Measurements from ENCODE around the gene WDR38.

WDR38 gene

DNA sequence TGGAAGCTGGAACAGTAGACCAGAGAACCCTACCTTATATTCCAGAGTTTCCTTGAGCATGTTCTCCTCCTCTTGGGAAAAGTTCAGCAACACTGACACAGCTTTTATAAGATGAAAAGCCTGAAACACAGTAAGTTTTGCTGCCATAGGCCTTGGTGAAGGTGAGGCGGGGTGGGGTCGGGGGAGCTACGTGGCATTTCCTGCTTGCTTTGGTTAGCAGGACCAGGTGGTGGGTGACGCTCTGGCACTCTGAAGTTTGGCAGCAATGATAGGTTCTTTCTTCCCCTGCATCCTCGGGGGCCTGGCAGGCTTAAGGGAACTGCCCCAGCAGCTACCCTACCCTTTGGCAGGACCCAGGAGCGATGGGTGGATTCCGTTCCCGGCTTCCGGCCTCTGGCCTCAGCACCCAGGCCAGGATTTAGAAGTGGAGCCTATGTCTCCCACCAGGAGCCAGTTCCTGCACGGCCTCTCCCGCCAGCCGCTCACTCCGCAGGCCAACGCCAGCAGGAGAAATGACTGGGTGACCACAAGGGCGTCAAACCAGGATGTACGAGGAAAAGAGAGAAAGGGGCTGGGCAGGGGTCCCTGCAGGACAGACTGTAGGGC, 28.0 kb downstream of the WDR38 start:
- Histone ChIP-seq H3K27me3 (no peaks in the 10 kb centered on the region), H3K4me2 (peak overlapping the region in 9 of 11 experiments; percentile 68 to 95 (median 82); a peak in 17 of 22 replicates), H3K27ac (peak overlapping the region in 4 of 11 experiments; percentile 72 to 95 (median 92); a peak in 8 of 22 replicates), H3K36me3 (peaks cover 33 to 94% (median 51%) of the 10 kb centered on the region in 11 experiments), H3K4me1 (peaks cover 6 to 71% (median 65%) of the 10 kb centered on the region in 10 experiments; a peak in 18 of 20 replicates), H3K4me3 (no peak overlapping the region), H4K20me1 (peaks cover 21 to 63% (median 34%) of the 10 kb centered on the region in 11 experiments), H3K9me3 (replicated peaks in 1 of 11) (no peaks in the 10 kb centered on the region), H3K9ac (peak overlapping the region in 4 of 11 experiments; percentile 16 to 65 (median 50); a peak in 4 of 22 replicates)
- TF ChIP-seq Cebpa-rat (IDR thresholded peaks at IDR 0.05), result no peak

DNA sequence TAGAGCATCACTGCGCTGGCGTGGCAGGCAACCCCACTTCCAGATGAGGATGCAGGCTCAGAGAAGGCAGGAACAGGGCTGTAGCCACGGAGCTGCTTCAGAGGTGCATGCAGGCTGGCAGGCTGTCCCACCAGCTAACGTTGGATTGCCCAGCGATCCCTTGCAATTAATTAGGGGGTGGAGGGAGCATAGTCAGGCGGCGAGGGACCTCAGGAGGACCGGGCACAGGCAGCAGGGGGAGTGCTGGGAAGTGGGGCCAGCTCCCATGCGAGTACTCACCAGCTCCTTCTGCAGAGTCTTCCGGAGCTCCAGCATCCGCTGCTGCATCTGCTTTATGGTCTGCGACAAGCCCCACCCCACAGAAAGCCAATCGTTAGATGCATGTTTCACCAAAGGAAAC, 29.0 kb downstream of the WDR38 start:
- TF ChIP-seq Cebpa-rat (IDR thresholded peaks at IDR 0.05), result no peak
- H3K4me3 ChIP-seq, result 0 out of 20 replicates have a peak overlapping the region, but pooled peaks of 1 of the 10 experiments have one; percentile 7

DNA sequence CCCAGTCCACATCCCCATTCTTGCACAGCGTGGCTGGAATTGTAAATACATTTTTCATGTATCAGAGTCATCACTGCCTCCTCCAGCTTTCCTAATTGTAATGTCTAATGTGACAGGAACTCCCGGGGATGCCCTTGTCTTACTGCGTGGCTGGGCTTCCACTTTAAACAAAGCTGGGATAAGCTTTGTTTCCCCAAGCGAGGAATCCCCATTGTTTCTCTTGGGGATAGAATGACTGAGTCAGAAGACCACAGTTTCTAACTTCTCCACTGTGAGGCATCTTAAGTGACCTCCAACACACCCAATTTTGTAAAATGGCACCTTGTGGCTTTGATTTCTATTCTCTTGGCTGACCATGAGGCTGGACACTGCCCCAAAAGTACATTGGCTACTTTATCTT, 31.1 kb downstream of the WDR38 start:
- Histone ChIP-seq H3K4me1 (peaks cover 24 to 100% (median 94%) of the 10 kb centered on the region in 10 experiments), H3K4me2 (peak overlapping the region in 8 of 11 experiments; percentile 33 to 95 (median 64); a peak in 16 of 22 replicates), H3K27ac (peak overlapping the region in 5 of 11 experiments; percentile 5 to 95 (median 93); a peak in 9 of 22 replicates), H3K9me3 (replicated peaks in 1 of 11) (no peaks in the 10 kb centered on the region), H3K9ac (peak overlapping the region in 1 of 11 experiments; percentile 18; a peak in 1 of 22 replicates), H3K36me3 (peaks cover 7 to 85% (median 28%) of the 10 kb centered on the region in 11 experiments; a peak in 21 of 22 replicates), H4K20me1 (peaks cover 0 to 42% (median 7%) of the 10 kb centered on the region in 11 experiments; a peak in 13 of 22 replicates), H3K27me3 (no peaks in the 10 kb centered on the region), H3K4me3 (no peak overlapping the region)
- no peak for TF ChIP-seq Cebpa-rat (IDR thresholded peaks at IDR 0.05)

More for the DNA sequence above, 29.0 kb downstream of the WDR38 start:
- Histone ChIP-seq H3K27me3 (no peaks in the 10 kb centered on the region), H3K4me2 (peak overlapping the region; percentile 2 to 95 (median 79); a peak in 21 of 22 replicates), H3K9ac (peak overlapping the region in 8 of 11 experiments; percentile 6 to 65 (median 34); a peak in 11 of 22 replicates), H3K4me1 (peaks cover 10 to 80% (median 75%) of the 10 kb centered on the region in 10 experiments), H4K20me1 (peaks cover 13 to 53% (median 24%) of the 10 kb centered on the region in 11 experiments), H3K36me3 (peaks cover 23 to 92% (median 41%) of the 10 kb centered on the region in 11 experiments), H3K27ac (peak overlapping the region in 5 of 11 experiments; percentile 35 to 95 (median 91); a peak in 10 of 22 replicates), H3K9me3 (replicated peaks in 1 of 11) (no peaks in the 10 kb centered on the region)

DNA sequence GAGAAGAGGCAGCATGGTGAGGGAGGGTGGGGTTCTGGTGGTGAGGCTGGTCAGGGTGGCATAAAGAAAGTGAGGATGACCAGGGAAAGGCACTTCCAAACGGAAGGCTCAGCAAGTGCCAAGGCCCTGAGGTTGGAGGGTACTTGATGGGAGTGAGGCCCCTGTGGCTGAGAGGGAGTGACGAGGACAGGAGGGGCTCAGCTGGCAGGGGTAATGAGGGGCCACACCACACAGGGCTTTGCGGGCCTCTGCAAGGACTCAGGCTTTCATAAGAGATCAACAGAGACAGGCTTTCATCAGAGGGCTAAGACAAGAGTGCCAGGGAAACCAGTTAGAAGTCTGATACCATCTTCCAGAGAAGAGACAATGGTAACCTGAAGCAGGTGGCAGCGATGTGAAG, 32.3 kb downstream of the WDR38 start:
- H3K9me3 ChIP-seq (replicated peaks in 1 of 11), result no peaks in the 10 kb centered on the region
- TF ChIP-seq Cebpa-rat (IDR thresholded peaks at IDR 0.05), result no peak
- H4K20me1 ChIP-seq, result peaks cover 0 to 32% (median 0%) of the 10 kb centered on the region in 11 experiments; a peak in 8 of 22 replicates
- no peaks in the 10 kb centered on the region for H3K27me3 ChIP-seq
- H3K4me3 ChIP-seq, result no peak overlapping the region
- H3K27ac ChIP-seq, result peak overlapping the region in 6 of 11 experiments; percentile 71 to 95 (median 92); a peak in 13 of 22 replicates
- H3K4me1 ChIP-seq, result peaks cover 24 to 96% (median 84%) of the 10 kb centered on the region in 10 experiments
- H3K9ac ChIP-seq, result peak overlapping the region in 4 of 11 experiments; percentile 80 to 84 (median 80); a peak in 8 of 22 replicates
- peaks cover 12 to 85% (median 30%) of the 10 kb centered on the region in 11 experiments; a peak in 21 of 22 replicates for H3K36me3 ChIP-seq
- H3K4me2 ChIP-seq, result peak overlapping the region in 7 of 11 experiments; percentile 63 to 95 (median 92); a peak in 14 of 22 replicates

DNA sequence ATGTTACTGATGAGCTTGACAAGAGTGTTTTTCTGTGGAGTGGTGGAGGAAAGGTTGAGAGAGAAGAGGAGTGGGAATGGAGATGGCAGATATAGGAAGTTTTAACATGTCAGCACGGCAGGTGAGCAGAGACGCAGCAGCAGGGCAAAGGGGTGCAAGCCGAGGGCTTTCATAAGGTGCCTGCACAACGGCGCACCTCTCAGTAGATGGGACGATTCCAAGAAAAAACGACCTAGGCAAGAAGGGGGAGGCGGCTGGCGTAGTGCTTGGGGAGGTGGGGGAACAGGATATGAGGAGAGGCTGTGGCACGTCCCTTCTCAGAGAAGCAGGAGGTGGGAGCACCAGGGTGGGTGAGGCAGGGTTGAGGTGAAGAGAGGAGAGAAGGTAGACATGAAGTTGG, 33.2 kb downstream of the WDR38 start:
- Histone ChIP-seq H3K4me3 (peak overlapping the region in 4 of 10 experiments; percentile 22 to 28 (median 26); a peak in 4 of 20 replicates), H3K36me3 (peaks cover 13 to 85% (median 32%) of the 10 kb centered on the region in 11 experiments), H4K20me1 (peaks cover 0 to 23% (median 0%) of the 10 kb centered on the region in 11 experiments; a peak in 6 of 22 replicates), H3K4me2 (peak overlapping the region in 10 of 11 experiments; percentile 63 to 95 (median 90); a peak in 20 of 22 replicates), H3K27ac (peak overlapping the region in 8 of 11 experiments; percentile 62 to 95 (median 87); a peak in 17 of 22 replicates), H3K4me1 (peaks cover 24 to 87% (median 75%) of the 10 kb centered on the region in 10 experiments), H3K9ac (peak overlapping the region in 8 of 11 experiments; percentile 52 to 84 (median 72); a peak in 15 of 22 replicates), H3K9me3 (replicated peaks in 1 of 11) (no peaks in the 10 kb centered on the region), H3K27me3 (no peaks in the 10 kb centered on the region)
- no peak for TF ChIP-seq Cebpa-rat (IDR thresholded peaks at IDR 0.05)

DNA sequence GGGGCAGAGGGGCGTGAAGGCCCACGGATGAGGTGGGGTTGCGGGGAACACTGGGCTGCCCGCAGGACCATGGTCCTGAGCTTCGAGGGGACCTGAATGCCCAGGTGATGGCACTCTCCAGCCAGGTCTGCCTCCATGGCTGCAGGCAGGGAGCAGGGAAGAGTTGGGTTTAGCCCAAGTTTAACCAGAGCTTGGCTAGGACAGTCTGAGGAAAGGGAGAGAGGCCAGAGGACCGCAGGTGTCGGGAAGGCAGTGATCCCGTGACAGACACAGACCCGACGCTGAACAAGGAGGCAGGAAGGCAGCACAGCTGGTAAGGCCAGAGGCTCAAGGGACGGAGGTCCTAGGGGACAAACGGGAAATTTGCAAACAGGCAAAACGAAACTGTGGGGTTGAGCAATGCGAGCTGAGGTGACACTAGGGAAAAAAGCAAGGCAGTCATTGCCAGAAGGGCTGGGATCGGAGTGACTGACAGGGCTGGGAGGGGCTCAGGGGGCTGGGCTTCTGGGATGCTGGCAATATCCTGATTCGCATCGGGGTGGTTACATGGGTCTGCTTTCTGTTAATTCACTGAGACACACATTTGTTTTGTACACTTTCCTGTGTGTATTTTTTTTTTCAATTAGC, 33.7 kb downstream of the WDR38 start:
- Histone ChIP-seq H3K36me3 (peaks cover 13 to 85% (median 30%) of the 10 kb centered on the region in 11 experiments), H3K27ac (peak overlapping the region in 9 of 11 experiments; percentile 17 to 95 (median 83); a peak in 17 of 22 replicates), H4K20me1 (peaks cover 0 to 18% (median 0%) of the 10 kb centered on the region in 11 experiments; a peak in 6 of 22 replicates), H3K9me3 (replicated peaks in 1 of 11) (no peaks in the 10 kb centered on the region), H3K4me2 (peak overlapping the region; percentile 63 to 95 (median 89)), H3K4me3 (peak overlapping the region in 7 of 10 experiments; percentile 8 to 41 (median 28); a peak in 9 of 20 replicates), H3K4me1 (peaks cover 24 to 82% (median 69%) of the 10 kb centered on the region in 10 experiments), H3K27me3 (no peaks in the 10 kb centered on the region), H3K9ac (peak overlapping the region; percentile 11 to 84 (median 61); a peak in 18 of 22 replicates)
- TF ChIP-seq Cebpa-rat (IDR thresholded peaks at IDR 0.05), result peak in 8 of 11 experiments; percentile 60 to 99 (median 94); a peak in 16 of 22 replicates

DNA sequence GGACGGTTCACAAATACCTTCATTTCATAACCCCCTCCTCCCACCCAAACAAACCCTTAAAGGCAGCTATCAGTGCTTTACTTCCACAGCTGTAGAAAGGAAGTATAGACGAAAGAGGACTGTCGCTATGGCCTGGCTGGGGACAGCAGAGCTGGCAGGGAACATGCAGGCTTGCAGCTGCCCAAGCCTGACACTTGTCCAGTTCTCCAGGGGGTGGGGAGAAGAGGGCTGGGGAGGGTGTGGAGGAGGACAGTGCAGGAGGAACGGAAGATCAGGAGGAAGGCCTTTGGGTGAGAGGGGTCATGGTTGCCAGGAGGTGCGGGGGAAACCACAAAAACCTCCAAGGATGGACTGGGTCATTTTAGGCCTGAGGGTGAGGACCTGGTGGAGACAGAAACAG, 34.6 kb downstream of the WDR38 start:
- no peaks in the 10 kb centered on the region for H3K9me3 ChIP-seq (replicated peaks in 1 of 11)
- H3K4me1 ChIP-seq, result peaks cover 18 to 73% (median 61%) of the 10 kb centered on the region in 10 experiments
- H3K4me3 ChIP-seq, result peak overlapping the region in 4 of 10 experiments; percentile 4 to 41 (median 13); a peak in 5 of 20 replicates
- peak overlapping the region in 9 of 11 experiments; percentile 17 to 95 (median 83); a peak in 16 of 22 replicates for H3K27ac ChIP-seq
- no peak for TF ChIP-seq Cebpa-rat (IDR thresholded peaks at IDR 0.05)
- H3K36me3 ChIP-seq, result peaks cover 13 to 88% (median 33%) of the 10 kb centered on the region in 11 experiments
- peak overlapping the region in 10 of 11 experiments; percentile 17 to 84 (median 62); a peak in 18 of 22 replicates for H3K9ac ChIP-seq
- peak overlapping the region; percentile 63 to 95 (median 89) for H3K4me2 ChIP-seq
- H4K20me1 ChIP-seq, result peaks cover 0 to 10% (median 0%) of the 10 kb centered on the region in 11 experiments; a peak in 3 of 22 replicates
- no peaks in the 10 kb centered on the region for H3K27me3 ChIP-seq

DNA sequence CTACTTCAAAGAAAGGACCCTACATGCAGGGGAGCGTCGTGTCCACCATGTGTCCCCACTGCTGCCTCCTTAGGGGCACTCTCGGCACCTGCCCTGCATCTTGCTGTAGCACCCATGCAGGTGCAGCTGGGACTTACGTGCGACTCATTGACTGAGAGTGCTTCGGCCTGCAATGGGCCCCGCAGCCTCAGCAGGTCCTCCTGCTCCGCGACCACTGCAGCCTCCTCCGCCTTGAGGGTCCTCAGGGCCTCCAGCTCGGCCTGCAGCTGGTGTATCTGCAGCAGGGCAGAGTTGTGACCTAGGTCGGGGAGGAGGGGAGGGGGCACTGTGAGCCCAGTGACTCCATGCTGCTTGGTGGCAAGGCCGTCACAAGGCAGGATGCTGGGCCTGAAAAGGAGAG, 35.7 kb downstream of the WDR38 start:
- TF ChIP-seq Cebpa-rat (IDR thresholded peaks at IDR 0.05), result no peak
- peaks cover 22 to 92% (median 41%) of the 10 kb centered on the region in 11 experiments for H3K36me3 ChIP-seq
- peak overlapping the region in 3 of 11 experiments; percentile 9 to 80 (median 20); a peak in 2 of 22 replicates for H3K9ac ChIP-seq
- H3K4me2 ChIP-seq, result peak overlapping the region in 8 of 11 experiments; percentile 63 to 95 (median 90); a peak in 15 of 22 replicates
- H3K4me3 ChIP-seq, result no peak overlapping the region
- H3K27ac ChIP-seq, result peak overlapping the region in 5 of 11 experiments; percentile 20 to 95 (median 93); a peak in 9 of 22 replicates
- H4K20me1 ChIP-seq, result peaks cover 0 to 10% (median 0%) of the 10 kb centered on the region in 11 experiments; a peak in 3 of 22 replicates
- peaks cover 18 to 64% (median 54%) of the 10 kb centered on the region in 10 experiments for H3K4me1 ChIP-seq
- H3K9me3 ChIP-seq (replicated peaks in 1 of 11), result no peaks in the 10 kb centered on the region
- no peaks in the 10 kb centered on the region for H3K27me3 ChIP-seq
